Type B pancreatic cell (in vitro differentiated cells): Measurements from ENCODE around the gene SLC38A2. TPM values are rescaled to one million over a fixed set of nuclear protein-coding genes. Genes with fewer than 3 reads are reported as not detected.
"Not testable (repeated sequence)": the region's sequence is repeated elsewhere in the genome, so short reads cannot be mapped to it uniquely, and the experiment has no call there.

ENCODE experiments used
- DNase-seq: peaks from one replicate; pipeline ENCODE4 v3.0.0; 2021; ENCODE audit warnings: mixed read lengths; ENCODE audit not compliant: unreplicated experiment; ENCODE audit errors: extremely low spot score
- H3K27ac Mint-ChIP-seq: 2 replicates; pipeline ENCODE4 v1.8.0; 2021; ENCODE audit warnings: mild to moderate bottlenecking, mixed read lengths
- H3K27me3 Mint-ChIP-seq: 2 replicates; pipeline ENCODE4 v1.8.0; 2021; ENCODE audit warnings: mixed read lengths
- H3K36me3 Mint-ChIP-seq: 2 replicates; pipeline ENCODE4 v1.8.0; 2021; ENCODE audit warnings: mixed read lengths
- H3K4me1 Mint-ChIP-seq: one replicate; pipeline ENCODE4 v1.8.0; 2021; ENCODE audit warnings: mixed read lengths; ENCODE audit not compliant: unreplicated experiment
- H3K4me3 Mint-ChIP-seq: 2 replicates; pipeline ENCODE4 v1.8.0; 2021; ENCODE audit warnings: mild to moderate bottlenecking, mixed read lengths
- H3K9me3 Mint-ChIP-seq: 2 replicates; pipeline ENCODE4 v1.8.0; 2021; ENCODE audit warnings: mixed read lengths
- CTCF ChIP-seq: fragments of 200-600 bp; sonication (generic); conservative IDR thresholded peaks from 2 replicates; pipeline ENCODE4 v1.5.0; 2021; ENCODE audit warnings: antibody characterized with exemption, mild to moderate bottlenecking
- total RNA-seq: library from RNA; stranded (reverse); gene quantifications from 2 replicates; pipeline ENCODE4 v1.2.1, GENCODE V29; 2021; ENCODE audit warnings: low replicate concordance

Gene SLC38A2
- total RNA-seq, 1 donor from 2014 or later, result 204 TPM

GRCh38 chr12:46402451-46402850, 29.9 kb upstream of the SLC38A2 start:
- TF ChIP-seq CTCF, result no peak
- Mint-ChIP-seq H3K27ac (no peak overlapping the region), H3K4me1 (peaks cover 19% of the 10 kb centered on the region), H3K36me3 (no peaks in the 10 kb centered on the region), H3K27me3 (no peaks in the 10 kb centered on the region), H3K9me3 (no peaks in the 10 kb centered on the region), H3K4me3 (no peak overlapping the region)
- DNase-seq, result no peak

DNA sequence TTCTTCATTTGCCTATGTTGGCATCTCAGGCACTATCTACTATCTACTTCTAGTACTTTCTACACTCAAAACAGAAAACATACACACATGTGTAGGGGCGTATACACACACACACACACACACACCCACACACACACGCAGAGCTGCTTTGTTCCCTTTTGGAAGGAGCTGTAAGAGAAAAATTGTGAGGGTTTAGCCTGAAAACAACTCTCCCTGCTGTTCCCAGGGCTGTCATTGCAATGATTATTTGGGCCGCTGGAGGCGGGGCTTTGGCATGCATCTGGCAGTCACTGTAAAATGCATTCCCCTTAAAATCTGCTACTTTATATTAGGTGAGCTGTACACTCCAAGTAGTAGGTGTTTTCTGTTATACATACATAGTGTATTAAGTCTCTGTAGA, 29.1 kb upstream of the SLC38A2 start:
- DNase-seq, result no peak
- TF ChIP-seq CTCF, result no peak
- no peaks in the 10 kb centered on the region for H3K9me3 Mint-ChIP-seq
- no peaks in the 10 kb centered on the region for H3K36me3 Mint-ChIP-seq
- peaks cover 19% of the 10 kb centered on the region for H3K4me1 Mint-ChIP-seq
- no peak overlapping the region for H3K4me3 Mint-ChIP-seq
- no peak overlapping the region for H3K27ac Mint-ChIP-seq
- no peaks in the 10 kb centered on the region for H3K27me3 Mint-ChIP-seq

DNA sequence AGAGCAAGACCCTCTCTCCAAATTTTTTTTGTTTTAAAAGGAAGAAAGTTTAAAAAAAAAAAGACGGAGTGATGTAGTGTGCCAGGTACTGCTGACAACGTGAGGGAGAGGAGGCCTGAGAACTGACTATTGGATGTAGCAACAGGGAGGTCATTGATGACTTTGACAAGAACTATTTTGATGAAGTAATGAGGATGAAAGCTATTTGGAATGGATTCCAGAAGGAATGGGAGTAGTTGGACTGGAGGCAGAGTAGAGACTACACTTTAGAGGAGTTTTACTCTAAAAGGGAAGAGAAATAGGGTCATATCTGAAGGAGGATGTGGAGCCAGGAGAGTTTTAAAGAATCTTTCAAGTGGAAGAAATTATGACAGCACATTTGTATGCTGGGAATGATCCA, 27.8 kb upstream of the SLC38A2 start:
- TF ChIP-seq CTCF, result no peak
- Mint-ChIP-seq H3K4me1 (peaks cover 22% of the 10 kb centered on the region), H3K9me3 (no peaks in the 10 kb centered on the region), H3K36me3 (no peaks in the 10 kb centered on the region), H3K27ac (no peak overlapping the region), H3K27me3 (no peaks in the 10 kb centered on the region), H3K4me3 (no peak overlapping the region)
- DNase-seq, result no peak

DNA sequence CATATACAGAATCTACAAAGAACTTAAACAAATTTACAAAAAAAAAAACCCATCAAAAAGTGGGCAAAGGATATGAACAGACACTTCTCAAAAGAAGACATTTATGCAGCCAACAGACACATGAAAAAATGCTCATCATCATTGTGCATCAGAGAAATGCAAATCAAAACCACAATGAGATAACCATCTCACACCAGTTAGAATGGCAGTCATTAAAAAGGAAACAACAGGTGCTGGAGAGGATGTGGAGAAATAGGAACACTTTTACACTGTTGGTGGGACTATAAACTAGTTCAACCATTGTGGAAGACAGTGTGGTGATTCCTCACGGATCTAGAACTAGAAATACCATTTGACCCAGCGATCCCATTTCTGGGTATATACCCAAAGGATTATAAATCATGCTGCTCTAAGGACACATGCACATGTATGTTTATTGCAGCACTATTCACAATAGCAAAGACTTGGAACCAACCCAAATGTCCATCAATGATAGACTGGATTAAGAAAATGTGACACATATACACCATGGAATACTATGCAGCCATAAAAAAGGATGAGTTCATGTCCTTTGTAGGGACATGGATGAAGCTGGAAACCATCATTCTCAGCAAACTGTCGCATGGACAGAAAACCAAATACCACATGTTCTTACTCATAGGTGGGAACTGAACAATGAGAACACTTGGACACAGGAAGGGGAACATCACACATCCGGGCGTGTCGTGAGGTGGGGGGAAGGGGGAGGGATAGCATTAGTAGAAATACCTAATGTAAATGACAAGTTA, 27.1 kb upstream of the SLC38A2 start:
- DNase-seq, H3K36me3 Mint-ChIP-seq, H3K4me3 Mint-ChIP-seq, H3K27me3 Mint-ChIP-seq, H3K9me3 Mint-ChIP-seq, H3K27ac Mint-ChIP-seq: not testable (repeated sequence)
- H3K4me1 Mint-ChIP-seq, result peaks cover 24% of the 10 kb centered on the region

- Mint-ChIP-seq H3K36me3 (no peaks in the 10 kb centered on the region), H3K4me3 (no peak overlapping the region), H3K27ac (no peak overlapping the region), H3K9me3 (no peaks in the 10 kb centered on the region), H3K4me1 (peaks cover 16% of the 10 kb centered on the region), H3K27me3 (no peaks in the 10 kb centered on the region)
- no peak for DNase-seq
- TF ChIP-seq CTCF, result no peak
Measured at GRCh38 chr12:46396826-46397225, 24.3 kb upstream of the SLC38A2 start.

- TF ChIP-seq CTCF, result no peak
- no peaks in the 10 kb centered on the region for H3K36me3 Mint-ChIP-seq
- no peaks in the 10 kb centered on the region for H3K27me3 Mint-ChIP-seq
Measured at GRCh38 chr12:46395388-46395787, 22.8 kb upstream of the SLC38A2 start.

More at GRCh38 chr12:46395388-46395787, 22.8 kb upstream of the SLC38A2 start:
- no peak overlapping the region for H3K27ac Mint-ChIP-seq
- H3K9me3 Mint-ChIP-seq, result peaks cover 4% of the 10 kb centered on the region
- DNase-seq, result no peak
- H3K4me3 Mint-ChIP-seq, result no peak overlapping the region
- peaks cover 19% of the 10 kb centered on the region for H3K4me1 Mint-ChIP-seq
